ENCODE results near the gene CCDC85C. TPM values are rescaled to one million over a fixed set of nuclear protein-coding genes. Genes with fewer than 3 reads are reported as not detected.

The CCDC85C gene
- total and polyA plus RNA-seq, 7 donors = 1.8 to 21.0 (median 7.9) TPM

DNA sequence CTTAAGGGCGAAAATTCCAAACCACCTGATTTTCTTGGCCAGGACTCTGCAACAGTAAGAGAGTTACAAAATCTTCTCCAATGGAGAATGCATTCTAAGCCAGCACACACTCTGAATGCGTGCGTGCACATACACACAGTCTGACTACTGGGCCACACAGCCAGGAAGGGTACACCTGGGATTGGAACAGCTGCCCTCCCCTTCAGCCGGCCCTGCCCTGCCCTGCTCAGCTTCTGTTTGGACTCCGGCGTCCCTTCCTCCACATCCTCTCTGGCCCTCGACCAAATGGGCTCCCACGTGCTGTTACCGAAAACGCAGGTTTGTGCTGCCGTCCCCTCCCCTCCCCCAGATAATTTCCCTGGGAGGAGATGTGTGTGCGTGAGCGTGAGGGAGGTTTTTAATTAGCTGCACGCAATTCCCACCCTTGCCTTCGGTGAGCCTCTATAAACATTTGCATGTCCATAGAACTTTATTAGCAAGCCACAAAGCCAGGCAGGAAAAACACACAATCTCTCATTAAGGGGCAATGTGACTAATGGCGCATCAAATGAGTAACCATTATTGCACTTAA is 79.8 kb downstream of the CCDC85C start:
- WGBS, 3 donors = 59 to 71% (median 64%) methylated on average over 16 of the region's 16 CpGs
- TF ChIP-seq CTCF (IDR thresholded peaks at IDR 0.05) = no peak
- Histone ChIP-seq H3K36me3 (ENCODE audit: insufficient read depth in 1 of 2, low read depth in 1 of 2) (no peaks in the 10 kb centered on the region), H3K4me1 (no peaks in the 10 kb centered on the region), H3K27me3 (ENCODE audit: insufficient read depth in 3 of 3, low read length in 2 of 3) (peaks cover 0 to 3% (median 0%) of the 10 kb centered on the region in 3 donors), H3K4me3 (no peak overlapping the region), H3K27ac (no peak overlapping the region), H3K9me3 (no peaks in the 10 kb centered on the region)
- intact Hi-C loops (cut with DNase I) = no loop called here
- ATAC-seq = no peak
- peak; percentile 20 to 49 for DNase-seq

- DNase-seq (peak in 1 of 2 donors; percentile 23), ATAC-seq (no peak)
- Histone ChIP-seq H3K4me1 (no peaks in the 10 kb centered on the region), H3K36me3 (ENCODE audit: insufficient read depth in 1 of 2, low read depth in 1 of 2) (no peaks in the 10 kb centered on the region), H3K4me3 (no peak overlapping the region), H3K9me3 (no peaks in the 10 kb centered on the region), H3K27me3 (ENCODE audit: insufficient read depth in 3 of 3, low read length in 2 of 3) (peaks cover 0 to 2% (median 0%) of the 10 kb centered on the region in 3 donors), H3K27ac (no peak overlapping the region)
- intact Hi-C loops (cut with DNase I) = no loop called here
- 73 to 83% (median 77%) methylated on average over 5 of the region's 5 CpGs for WGBS, 3 donors
- no peak for TF ChIP-seq CTCF (IDR thresholded peaks at IDR 0.05)
These were observed 80.3 kb downstream of the CCDC85C start for GRCh38 chr14:99523704-99524055.

- no peak overlapping the region for H3K27ac ChIP-seq
- H3K36me3 ChIP-seq (ENCODE audit: insufficient read depth in 1 of 2, low read depth in 1 of 2) = no peaks in the 10 kb centered on the region
- DNase-seq = peak; percentile 15 to 39
- H3K9me3 ChIP-seq = no peaks in the 10 kb centered on the region
- no peaks in the 10 kb centered on the region for H3K4me1 ChIP-seq
- WGBS, 3 donors = 61 to 67% (median 63%) methylated on average over 13 to 14 of the region's 14 CpGs
- intact Hi-C loops (cut with DNase I) = no loop called here
- H3K4me3 ChIP-seq = no peak overlapping the region
- no peaks in the 10 kb centered on the region for H3K27me3 ChIP-seq (ENCODE audit: insufficient read depth in 3 of 3, low read length in 2 of 3)
- ATAC-seq = no peak
- TF ChIP-seq CTCF (IDR thresholded peaks at IDR 0.05) = no peak
These were observed 80.9 kb downstream of the CCDC85C start for GRCh38 chr14:99522934-99523703.

DNA sequence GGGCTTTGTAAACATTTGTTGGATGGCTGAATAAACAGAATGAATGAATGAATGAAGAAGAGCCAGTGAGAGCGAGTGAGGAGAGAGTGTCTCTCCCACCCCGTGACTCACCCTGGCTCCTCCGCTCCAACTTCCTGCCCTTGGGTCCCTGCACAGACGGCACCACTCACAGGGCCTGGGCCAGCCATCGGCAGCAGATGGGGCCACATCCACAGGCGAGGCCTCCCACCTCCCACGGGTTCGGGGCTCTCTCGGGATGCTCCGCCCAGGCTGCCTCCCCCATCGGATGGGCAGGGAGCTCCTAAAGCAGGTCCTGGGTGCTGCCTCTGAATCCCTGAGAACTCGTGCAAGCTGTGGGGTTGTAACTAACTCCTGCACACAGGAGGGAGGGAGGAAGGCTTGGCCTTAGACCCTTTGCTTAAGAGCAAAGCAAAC is 81.5 kb downstream of the CCDC85C start:
- Histone ChIP-seq H3K4me1 (no peaks in the 10 kb centered on the region), H3K27me3 (ENCODE audit: insufficient read depth in 3 of 3, low read length in 2 of 3) (no peaks in the 10 kb centered on the region), H3K36me3 (ENCODE audit: insufficient read depth in 1 of 2, low read depth in 1 of 2) (no peaks in the 10 kb centered on the region), H3K27ac (no peak overlapping the region), H3K4me3 (no peak overlapping the region), H3K9me3 (no peaks in the 10 kb centered on the region)
- DNase-seq (peak; percentile 44 to 54), ATAC-seq (no peak)
- WGBS, 3 donors = 39 to 63% (median 55%) methylated on average over 9 to 12 of the region's 12 CpGs
- no peak for TF ChIP-seq CTCF (IDR thresholded peaks at IDR 0.05)
- intact Hi-C loops (cut with DNase I) = no loop called here
